HG03378 (cell line): ENCODE measurements around the gene ATP4B.

Experiments used
- ATAC-seq: cut with Tn5 transposase; IDR thresholded peaks from one replicate; pipeline ENCODE4 v1.9.1; 2021; ENCODE audit warnings: mild to moderate bottlenecking, moderate library complexity; ENCODE audit not compliant: unreplicated experiment

The ATP4B gene

GRCh38 chr13:113642563-113642962, 15.4 kb downstream of the ATP4B start:
- ATAC-seq = no peak

- ATAC-seq = no peak
These were observed 16.6 kb downstream of the ATP4B start for GRCh38 chr13:113641426-113641825.

- no peak for ATAC-seq
These were observed 18.3 kb downstream of the ATP4B start for GRCh38 chr13:113639616-113640262.

GRCh38 chr13:113638806-113639205, 19.2 kb downstream of the ATP4B start:
- no peak for ATAC-seq

GRCh38 chr13:113638173-113638746, 19.7 kb downstream of the ATP4B start:
- no peak for ATAC-seq

- no peak for ATAC-seq
These were observed 20.5 kb downstream of the ATP4B start for GRCh38 chr13:113637262-113638160.

GRCh38 chr13:113636266-113636963, 21.6 kb downstream of the ATP4B start:
- ATAC-seq = no peak

GRCh38 chr13:113635709-113636108, 22.3 kb downstream of the ATP4B start:
- no peak for ATAC-seq

- no peak for ATAC-seq
These were observed 23.0 kb downstream of the ATP4B start for GRCh38 chr13:113635048-113635420.

- no peak for ATAC-seq
These were observed 23.5 kb downstream of the ATP4B start for GRCh38 chr13:113634279-113635047.

- ATAC-seq = no peak
These were observed 24.5 kb downstream of the ATP4B start for GRCh38 chr13:113633485-113633873.

GRCh38 chr13:113632706-113633484, 25.1 kb downstream of the ATP4B start:
- no peak for ATAC-seq

GRCh38 chr13:113631341-113632095, 26.5 kb downstream of the ATP4B start:
- ATAC-seq = no peak

- ATAC-seq = no peak
These were observed 27.2 kb downstream of the ATP4B start for GRCh38 chr13:113630804-113631203.

GRCh38 chr13:113630296-113630695, 27.7 kb downstream of the ATP4B start:
- ATAC-seq = no peak

GRCh38 chr13:113629866-113630265, 28.1 kb downstream of the ATP4B start:
- no peak for ATAC-seq

- no peak for ATAC-seq
These were observed 29.4 kb downstream of the ATP4B start for GRCh38 chr13:113628291-113629270.

GRCh38 chr13:113627136-113627535, 30.9 kb downstream of the ATP4B start:
- no peak for ATAC-seq
